Uterus (tissue), 2 donors: Measurements from ENCODE around the gene MICAL3.

Experiments
- POLR2A ChIP-seq, 2 donors: fragments of 450-650 bp; IDR thresholded peaks; one replicate each; pipeline ENCODE4 v1.6.1; 2016; ENCODE audit warnings: antibody characterized with exemption in 2 of 2, mild to moderate bottlenecking in 1 of 2, moderate library complexity in 1 of 2
- TF ChIP-seq, protein P1 (sequence below), 4 experiments: fragments of 200-600 bp in 2 of 4; fragments of 450-650 bp in 2 of 4; sonication (generic) in 2 of 4; IDR thresholded peaks; one replicate each; pipeline ENCODE4 v1.5.1; 2016 to 2019; ENCODE audit warnings: antibody characterized with exemption in 4 of 4, mild to moderate bottlenecking in 2 of 4, moderate library complexity in 1 of 4

DNA sequence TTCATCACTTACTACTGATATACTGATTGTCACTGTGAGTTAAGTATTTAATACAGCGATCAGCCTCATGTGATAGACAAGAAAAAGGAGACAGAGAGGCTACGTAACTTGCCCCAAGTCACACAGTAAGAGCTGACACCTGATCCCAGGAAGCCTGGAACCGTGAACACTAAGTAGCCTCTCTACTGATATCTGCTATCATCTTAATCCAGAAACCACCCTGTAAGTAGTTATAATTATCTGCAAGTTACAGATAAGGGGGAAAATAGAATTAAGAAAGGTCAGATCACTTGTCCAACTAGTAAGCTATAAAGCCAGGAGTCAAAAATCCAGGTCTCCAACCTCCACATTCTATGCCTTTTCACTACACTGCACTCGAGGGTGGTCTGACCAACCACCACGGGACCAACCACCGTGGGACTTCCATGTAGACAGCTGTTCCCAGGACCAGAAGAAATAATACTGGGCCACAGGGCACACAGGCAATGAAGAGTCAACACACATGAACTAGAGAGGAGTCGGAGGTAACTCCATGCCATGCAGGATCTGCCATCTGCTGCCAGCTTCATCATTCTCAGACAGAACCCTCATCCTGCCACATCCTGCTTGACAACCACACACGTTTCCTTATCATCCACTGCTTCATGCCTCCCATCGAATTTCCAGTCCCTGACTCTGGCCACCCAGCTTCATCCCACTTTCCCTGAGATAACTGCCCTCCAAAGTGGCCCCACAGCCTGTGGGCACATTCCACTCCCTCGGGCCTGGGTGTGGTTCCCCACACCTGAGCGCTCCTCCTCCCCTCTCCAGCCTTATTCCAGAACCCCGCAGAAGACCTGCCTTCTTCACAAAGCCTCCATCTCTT is 58.6 kb downstream of the MICAL3 start:
- TF ChIP-seq, protein P1, sequence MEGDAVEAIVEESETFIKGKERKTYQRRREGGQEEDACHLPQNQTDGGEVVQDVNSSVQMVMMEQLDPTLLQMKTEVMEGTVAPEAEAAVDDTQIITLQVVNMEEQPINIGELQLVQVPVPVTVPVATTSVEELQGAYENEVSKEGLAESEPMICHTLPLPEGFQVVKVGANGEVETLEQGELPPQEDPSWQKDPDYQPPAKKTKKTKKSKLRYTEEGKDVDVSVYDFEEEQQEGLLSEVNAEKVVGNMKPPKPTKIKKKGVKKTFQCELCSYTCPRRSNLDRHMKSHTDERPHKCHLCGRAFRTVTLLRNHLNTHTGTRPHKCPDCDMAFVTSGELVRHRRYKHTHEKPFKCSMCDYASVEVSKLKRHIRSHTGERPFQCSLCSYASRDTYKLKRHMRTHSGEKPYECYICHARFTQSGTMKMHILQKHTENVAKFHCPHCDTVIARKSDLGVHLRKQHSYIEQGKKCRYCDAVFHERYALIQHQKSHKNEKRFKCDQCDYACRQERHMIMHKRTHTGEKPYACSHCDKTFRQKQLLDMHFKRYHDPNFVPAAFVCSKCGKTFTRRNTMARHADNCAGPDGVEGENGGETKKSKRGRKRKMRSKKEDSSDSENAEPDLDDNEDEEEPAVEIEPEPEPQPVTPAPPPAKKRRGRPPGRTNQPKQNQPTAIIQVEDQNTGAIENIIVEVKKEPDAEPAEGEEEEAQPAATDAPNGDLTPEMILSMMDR (IDR thresholded peaks at IDR 0.05), result no peak
- TF ChIP-seq POLR2A (IDR thresholded peaks at IDR 0.05), result no peak
